ENCODE results near the gene PPP2R5E.

DNA sequence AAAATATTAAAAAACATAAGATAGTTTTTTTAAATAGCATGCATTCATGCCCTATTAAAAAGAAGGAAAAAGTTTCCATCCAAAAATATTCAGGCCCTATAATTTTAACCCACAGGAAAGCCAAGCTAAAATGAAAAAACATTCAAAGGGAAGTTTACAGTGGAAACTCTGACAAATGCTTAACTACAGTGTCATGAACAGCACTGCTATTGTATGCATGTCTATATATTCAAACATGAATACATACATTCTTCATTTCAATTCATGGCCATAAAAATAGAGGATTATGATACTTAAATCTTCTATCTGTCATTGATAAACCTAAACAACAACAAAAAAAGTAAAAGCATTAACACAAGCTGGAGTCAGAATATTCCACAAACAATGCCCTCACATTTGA, 67.4 kb downstream of the PPP2R5E start:
- TF ChIP-seq POLR2AphosphoS5 (IDR thresholded peaks at IDR 0.05; ENCODE audit: borderline replicate concordance, low read depth, low read length), result no peak
- no peak for TF ChIP-seq EZH2 (IDR thresholded peaks at IDR 0.05)
- no peak for TF ChIP-seq FOXP2 (optimal IDR thresholded peaks at IDR 0.05; ENCODE audit: control extremely low read depth, extremely low read length, insufficient read depth)
